ENCODE measurements around the gene YAP1.

Gene YAP1

DNA sequence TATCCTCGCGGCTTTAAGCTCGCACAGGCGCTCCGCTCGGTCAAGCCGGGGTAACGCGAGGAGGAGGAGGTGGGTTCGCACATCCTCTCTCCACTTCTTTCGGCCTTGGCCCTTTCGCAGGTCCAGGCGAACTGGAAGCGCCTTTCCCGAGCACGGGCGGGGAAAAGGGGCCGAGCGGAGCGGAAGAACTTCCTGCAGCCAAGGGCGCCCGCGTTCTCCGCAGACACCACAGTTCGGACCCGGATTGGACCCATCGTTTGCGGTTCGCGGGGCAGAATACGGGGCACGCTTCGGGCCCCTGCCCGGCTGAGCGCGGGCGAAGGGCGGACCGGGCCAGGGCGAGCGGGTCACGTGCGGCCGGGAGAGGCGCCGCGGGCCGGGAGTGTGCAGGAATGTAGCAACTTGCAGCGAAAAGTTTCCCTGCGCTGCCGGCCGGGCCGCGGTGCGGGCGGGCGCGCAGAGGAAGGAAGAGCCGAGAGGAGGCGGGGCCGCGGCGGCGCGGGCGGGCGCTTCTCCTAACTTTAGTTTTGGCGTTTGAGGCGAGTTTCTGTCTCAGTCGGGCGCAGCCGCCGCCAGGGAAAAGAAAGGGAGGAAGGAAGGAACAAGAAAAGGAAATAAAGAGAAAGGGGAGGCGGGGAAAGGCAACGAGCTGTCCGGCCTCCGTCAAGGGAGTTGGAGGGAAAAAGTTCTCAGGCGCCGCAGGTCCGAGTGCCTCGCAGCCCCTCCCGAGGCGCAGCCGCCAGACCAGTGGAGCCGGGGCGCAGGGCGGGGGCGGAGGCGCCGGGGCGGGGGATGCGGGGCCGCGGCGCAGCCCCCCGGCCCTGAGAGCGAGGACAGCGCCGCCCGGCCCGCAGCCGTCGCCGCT lies at the start of gene YAP1:
Gene YAP1, plus strand, starts transcription at position 552 of the 865 bp plus-strand sequence. CDS start 402 bp downstream, outside the sequence.
- peak; percentile 50 for DNase-seq (ENCODE audit: low spot score)

- no peak for DNase-seq (ENCODE audit: low spot score)
These were observed 49.0 kb upstream of the YAP1 start for GRCh38 chr11:102061276-102061675.

DNA sequence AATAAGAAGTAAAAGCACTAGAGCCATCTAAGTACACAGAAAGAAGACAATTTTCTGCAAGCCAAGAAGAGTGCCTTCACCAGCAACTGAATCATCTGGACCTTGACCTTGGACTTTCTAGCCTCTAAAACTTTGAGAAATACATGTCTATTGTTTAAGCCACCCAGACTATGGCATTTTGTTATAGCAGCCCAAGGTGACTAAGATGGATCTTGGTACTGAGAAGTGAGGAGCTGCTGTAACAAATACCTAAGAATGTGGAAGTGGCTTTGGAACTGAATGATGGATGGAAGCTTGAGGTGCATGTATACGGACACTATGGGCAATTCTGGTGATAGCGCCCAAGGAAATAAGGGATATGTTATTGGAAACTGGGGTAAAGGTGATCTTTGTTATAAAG lies 48.1 kb upstream of the YAP1 start:
- DNase-seq (ENCODE audit: low spot score) = no peak

DNA sequence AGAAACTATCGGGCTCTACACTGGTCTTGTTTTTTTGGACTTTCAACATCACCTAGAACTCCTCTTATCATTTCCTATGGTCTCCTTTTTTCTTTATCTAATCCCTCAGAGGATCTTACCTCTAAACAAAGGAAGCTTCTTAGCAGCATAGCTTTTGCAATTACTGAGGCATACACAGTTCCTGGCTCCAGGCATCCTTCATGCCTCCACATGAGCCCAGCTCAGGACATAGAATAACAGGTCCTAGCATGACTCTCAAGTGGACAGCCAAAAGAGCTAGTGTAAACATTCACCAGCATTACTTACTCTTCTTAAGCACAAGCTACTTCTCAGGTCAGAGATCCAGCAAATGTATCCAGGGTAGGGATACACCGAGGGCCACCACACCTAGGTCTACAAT lies 45.9 kb upstream of the YAP1 start:
- no peak for DNase-seq (ENCODE audit: low spot score)

- no peak for DNase-seq (ENCODE audit: low spot score)
These were observed 39.5 kb upstream of the YAP1 start for GRCh38 chr11:102070766-102071165.

DNA sequence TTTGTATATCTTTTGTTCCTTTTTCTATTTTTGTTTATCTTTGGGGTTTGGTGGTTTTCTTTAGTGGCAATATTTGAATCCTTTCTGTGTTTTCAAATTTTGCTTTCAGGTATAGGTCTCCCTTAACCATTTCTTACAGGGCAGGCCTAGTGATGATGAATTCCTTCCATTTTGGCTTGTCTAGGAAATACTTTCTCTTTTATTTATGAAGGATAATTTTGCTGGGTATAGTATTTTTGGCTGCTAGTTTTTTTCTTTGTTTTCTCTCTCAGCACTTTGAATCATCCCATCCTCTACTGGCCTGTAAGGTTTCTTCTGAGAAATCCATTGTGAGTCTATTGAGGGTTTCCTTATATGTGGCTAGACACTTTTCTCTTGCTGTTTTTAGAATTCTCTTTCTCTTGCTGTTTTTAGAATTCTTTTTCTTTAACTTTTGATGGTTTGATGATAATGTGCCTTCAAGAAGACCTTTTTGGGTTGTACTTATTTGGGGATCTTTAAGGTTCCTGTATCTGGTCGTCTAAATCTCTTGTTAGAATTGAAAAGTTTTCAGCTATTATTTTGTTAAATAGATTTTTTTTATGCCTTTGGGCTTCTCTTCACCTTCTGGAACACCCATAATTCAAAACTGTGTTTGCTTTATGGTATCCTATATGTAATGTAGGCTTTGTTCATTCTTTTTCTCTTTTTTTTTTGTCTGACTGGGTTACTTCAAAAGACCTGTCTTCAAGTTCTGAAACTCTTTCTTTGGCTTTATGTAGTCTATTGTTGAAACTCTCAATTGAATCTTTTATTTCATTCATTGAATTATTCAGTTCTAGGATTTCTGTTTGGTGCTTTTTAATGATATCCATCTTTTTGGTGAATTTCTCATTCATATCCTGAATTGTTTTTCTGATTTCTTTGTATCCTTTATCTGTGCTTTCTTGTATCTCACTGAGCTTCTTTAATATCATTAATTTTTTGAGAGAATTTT lies 38.5 kb upstream of the YAP1 start:
- DNase-seq (ENCODE audit: low spot score) = no peak

DNA sequence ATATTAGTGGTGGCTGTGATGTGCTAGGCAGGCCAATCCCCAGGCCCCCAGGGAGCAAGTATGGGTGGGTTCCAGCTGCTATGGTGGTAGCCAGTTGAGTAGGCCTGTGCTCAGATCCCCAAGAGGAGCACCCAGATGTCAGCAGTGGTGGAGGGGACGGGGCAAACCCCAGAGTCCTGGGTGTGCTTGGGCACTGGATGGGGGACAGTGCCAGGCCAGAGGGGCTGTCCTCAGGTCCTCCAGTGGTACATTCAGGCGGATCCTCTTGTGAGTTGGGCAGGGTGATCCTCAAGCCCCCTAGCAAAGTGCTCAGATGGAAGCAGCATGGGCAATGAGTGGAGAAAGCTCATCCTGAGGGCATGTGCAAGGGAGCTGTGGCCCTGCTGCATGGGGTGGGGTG lies 37.0 kb upstream of the YAP1 start:
- no peak for DNase-seq (ENCODE audit: low spot score)

DNA sequence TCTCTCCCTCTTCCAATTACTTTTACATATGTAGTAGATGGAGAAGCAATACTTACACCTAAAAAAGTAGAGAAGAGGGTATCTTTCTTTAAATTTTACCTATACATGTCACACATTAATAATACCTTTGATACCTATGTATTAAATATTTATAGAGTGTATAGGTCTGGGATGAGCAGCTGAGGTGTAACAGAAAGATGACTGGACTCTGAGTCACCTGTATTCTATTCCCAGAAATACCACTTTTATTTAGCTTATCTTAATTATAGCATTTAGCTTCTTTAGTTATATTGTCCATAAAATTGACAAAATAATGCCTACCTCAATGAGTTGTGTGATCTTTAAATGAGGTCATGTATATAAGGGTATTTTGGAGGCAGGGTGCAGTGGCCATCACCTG lies 30.6 kb upstream of the YAP1 start:
- no peak for DNase-seq (ENCODE audit: low spot score)

DNA sequence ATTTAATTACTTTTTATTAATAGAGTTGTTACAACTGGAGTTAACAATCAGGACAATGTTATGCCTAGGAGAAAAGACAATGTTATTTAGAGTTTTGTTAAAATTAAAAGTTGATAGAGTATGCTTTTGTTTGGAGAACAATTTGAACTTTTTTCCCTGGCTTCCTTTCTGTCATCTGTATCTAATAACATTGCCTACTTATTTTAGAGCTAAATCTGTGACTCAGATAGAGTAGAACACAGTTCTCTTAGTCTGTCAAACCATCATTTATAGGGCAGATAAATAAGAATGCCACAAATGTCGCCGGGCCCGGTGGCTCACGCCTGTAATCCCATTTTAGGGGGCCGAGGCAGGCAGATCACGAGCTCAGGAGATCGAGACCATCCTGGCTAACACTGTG lies 28.9 kb upstream of the YAP1 start:
- no peak for DNase-seq (ENCODE audit: low spot score)

DNA sequence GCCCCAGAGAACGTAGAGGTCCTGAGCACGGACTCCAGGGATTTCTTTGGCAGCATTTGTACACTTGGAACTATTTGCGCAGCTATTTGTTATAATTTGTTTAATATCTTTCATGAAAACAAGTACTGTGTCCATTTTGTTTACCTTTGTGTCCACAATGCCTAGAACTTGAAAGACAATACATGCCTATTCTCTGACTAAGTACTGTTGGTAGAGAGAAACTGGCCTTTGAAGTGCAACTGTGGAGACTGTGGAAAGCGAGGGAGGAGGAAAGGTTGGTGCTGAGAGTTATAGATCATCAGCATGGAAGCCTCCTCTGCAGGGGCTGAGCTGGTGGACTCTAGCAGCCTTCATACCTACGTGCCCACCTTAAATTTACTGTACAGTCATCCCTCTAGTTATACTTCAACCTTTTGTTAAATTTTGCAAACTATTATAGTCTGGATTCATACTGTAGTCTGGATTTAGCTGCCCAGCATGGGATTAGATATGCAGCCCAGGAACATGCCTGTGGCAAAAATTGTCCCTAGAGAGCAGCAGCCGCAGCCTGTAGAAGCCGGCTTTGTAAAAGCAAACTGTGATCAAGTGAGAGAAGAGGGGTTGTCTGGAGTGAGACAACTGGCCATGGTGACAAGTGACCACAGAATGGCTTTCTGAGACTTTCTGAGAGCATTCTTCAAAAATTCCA lies 24.2 kb upstream of the YAP1 start:
- DNase-seq (ENCODE audit: low spot score) = no peak

DNA sequence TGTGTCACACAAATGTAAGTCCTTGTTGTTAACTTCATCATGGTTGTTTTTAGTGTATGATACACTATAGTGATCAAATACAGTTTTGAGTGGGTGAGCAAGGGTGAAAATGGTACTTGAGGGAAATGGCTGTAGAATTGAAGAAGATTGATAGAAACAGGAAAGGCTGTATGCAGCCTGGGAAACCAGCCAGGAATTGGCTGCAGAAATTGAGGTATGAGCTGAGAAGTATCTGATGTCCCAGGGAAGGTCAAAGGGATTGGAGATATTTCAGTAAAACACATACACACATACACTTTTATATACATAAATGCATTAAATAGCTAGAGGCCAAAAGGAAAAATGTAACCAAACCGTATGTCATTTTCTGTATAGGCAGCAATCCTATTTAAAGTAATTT lies 13.1 kb upstream of the YAP1 start:
- DNase-seq (ENCODE audit: low spot score) = no peak

DNA sequence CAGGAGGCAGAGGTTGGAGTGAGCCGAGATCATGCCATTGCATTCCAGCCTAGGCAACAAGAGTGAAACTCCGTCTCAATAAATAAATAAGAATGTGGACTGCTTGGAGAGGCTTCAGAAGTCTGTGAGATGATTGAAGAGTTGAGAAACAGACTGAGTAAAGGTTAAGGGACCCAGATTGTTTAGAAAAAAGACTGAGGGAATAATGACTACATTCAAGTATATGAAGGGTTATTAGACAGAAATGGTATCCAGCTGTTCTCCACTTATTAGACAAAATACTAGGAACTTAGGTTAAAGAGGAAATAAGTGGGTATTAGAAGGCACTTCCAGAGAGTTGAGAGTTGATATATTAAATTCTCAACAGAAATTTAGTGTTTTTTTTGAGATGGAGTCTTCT lies 10.5 kb upstream of the YAP1 start:
- no peak for DNase-seq (ENCODE audit: low spot score)

- DNase-seq (ENCODE audit: low spot score) = no peak
These were observed 1.4 kb upstream of the YAP1 start for GRCh38 chr11:102108734-102109440.

GRCh38 chr11:102110761-102111010 lies 439 bp downstream of the YAP1 start:
- DNase-seq (ENCODE audit: low spot score) = peak; percentile 35

DNA sequence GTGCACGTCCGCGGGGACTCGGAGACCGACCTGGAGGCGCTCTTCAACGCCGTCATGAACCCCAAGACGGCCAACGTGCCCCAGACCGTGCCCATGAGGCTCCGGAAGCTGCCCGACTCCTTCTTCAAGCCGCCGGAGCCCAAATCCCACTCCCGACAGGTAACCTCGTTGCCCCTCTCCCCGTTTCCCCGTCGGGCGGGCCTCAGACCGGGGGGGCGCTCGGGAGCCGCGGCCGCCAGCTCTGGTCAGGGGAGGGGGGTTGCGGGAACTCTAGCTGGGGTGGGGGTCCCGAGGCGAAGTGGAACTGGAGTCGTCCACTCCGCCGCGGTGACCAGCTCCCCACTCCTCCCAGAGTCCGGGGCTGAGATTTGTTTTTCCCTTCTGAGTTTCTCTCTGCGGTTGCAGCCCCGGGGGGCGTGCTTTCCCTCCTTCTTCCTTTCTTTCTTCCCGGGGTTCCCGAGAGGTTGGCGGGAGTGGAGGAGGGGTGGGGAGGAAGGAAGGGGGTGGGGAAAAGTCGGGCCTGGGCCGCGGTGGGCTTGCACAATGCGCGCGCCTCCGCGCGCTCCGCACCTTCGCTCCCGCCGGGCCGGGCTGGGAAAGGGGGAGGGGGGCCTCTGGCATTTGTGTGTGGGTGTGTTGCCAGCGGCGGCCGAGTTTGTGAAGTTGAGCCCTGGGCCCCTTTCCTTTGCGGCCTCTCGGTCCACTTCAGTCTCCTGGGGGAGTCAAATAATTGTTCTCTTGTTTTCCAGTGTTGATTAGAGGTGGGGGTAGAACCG lies 952 bp downstream of the YAP1 start:
- DNase-seq (ENCODE audit: low spot score) = peak; percentile 16

DNA sequence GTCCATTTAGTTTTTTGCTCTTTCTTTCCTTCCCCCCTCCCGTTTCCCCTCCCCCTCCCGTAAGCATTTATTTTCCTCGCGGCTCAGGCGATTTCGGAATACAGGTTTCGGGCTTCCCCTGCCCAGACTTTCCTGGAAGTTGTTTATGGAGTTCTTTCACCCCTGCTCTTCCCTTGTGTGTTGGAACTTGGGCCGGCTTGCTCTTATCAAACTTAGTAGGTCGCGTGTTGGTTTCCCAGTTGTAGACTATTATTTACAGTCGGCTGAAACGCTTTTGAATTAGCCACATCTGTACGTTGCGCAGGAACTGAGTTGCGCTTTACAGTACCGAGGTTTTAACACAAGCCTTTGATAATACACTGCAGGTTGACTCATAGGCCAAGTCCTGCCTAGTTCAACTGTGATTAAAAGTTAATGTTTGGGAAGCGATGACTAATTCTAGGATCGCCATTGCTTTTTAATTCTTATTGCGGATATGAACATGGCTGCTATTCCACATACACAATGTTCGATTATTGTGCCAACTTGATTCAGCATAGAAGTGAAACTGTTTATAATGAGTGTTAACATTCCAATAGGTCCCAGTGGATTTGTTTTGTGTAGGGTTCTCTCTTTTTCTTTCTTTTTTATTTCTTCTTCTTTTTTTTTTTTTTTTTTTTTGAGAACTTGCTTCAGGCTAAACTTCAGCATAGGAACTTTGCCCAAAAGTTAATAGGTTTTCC lies 1.7 kb downstream of the YAP1 start:
- DNase-seq (ENCODE audit: low spot score) = no peak

DNA sequence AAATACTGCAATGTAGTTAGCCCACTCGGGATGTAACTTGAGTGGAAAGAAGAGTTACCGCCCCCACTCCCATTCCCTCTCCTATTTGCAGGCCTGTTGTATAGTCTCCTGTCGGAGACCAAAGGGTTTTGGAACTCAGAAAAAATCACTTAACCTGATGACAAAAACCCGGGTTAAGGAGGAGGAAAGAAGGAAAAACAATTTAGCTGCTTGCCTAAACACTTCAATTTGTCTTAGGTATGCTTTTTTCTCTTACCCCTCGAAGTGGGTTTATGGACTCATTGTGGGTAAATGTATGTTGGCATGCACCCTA lies 2.2 kb downstream of the YAP1 start:
- DNase-seq (ENCODE audit: low spot score) = no peak

- no peak for DNase-seq (ENCODE audit: low spot score)
These were observed 3.8 kb downstream of the YAP1 start for GRCh38 chr11:102114032-102114431.

GRCh38 chr11:102115557-102115956 lies 5.3 kb downstream of the YAP1 start:
- no peak for DNase-seq (ENCODE audit: low spot score)

- no peak for DNase-seq (ENCODE audit: low spot score)
These were observed 6.4 kb downstream of the YAP1 start for GRCh38 chr11:102116453-102117205.
